Endothelial cell of umbilical vein (primary cell): ENCODE data around the gene TLE3. TPM values are rescaled to one million over a fixed set of nuclear protein-coding genes. Genes with fewer than 3 reads are reported as not detected.

Source experiments
- BruUV-seq: library from RNA; stranded (reverse); fragments of 400-500 nt; replicated peaks from 2 replicates; lab custom pipeline; 2021; lab: Mats Ljungman, UMichigan
- CTCF ChIA-PET: fragments of 300-600, 350-600 bp; sonication (Branson Sonifier 250); formaldehyde crosslinking; loops from one replicate; lab custom pipeline; 2021; ENCODE audit warnings: antibody characterized with exemption, inconsistent platforms; lab: Charles Lee
- POLR2A ChIA-PET: fragments of 300-600, 350-600 bp; sonication (Branson Sonifier 250); formaldehyde crosslinking; loops from one replicate; lab custom pipeline; 2021; ENCODE audit warnings: antibody characterized with exemption, inconsistent platforms; lab: Charles Lee
- DNase-seq: peaks from one replicate; pipeline ENCODE4 v3.0.0-alpha.2; 2011; ENCODE audit warnings: low read depth, low spot score
- FAIRE-seq: peaks from 2 replicates; lab custom pipeline; 2011; peaks lifted over from hg19 to GRCh38; lab: Jason Lieb, UNC
- H2AFZ ChIP-seq: 2 replicates; pipeline ENCODE4 v1.6.0; 2012; ENCODE audit warnings: low read depth, low read length, control low read depth, inconsistent platforms
- H3K27ac ChIP-seq: 2 replicates; pipeline ENCODE4 v1.5.1; 2011; ENCODE audit warnings: low read depth, mild to moderate bottlenecking, control low read depth, low read length, moderate library complexity; ENCODE audit not compliant: insufficient read depth
- H3K27me3 ChIP-seq, 2 experiments: 2 replicates each; pipeline versions ENCODE4 v1.6.0 to v1.6.1; 2011; ENCODE audit warnings: low read length in 2 of 2, mixed read lengths in 1 of 2; ENCODE audit not compliant: control insufficient read depth in 2 of 2, insufficient read depth in 2 of 2
- H3K36me3 ChIP-seq, 2 experiments: 2 replicates in 1 of 2; 3 replicates in 1 of 2; pipeline ENCODE4 v1.5.1; 2011; ENCODE audit warnings: low read length in 2 of 2, mild to moderate bottlenecking in 1 of 2, moderate library complexity in 1 of 2; ENCODE audit not compliant: control insufficient read depth in 2 of 2, insufficient read depth in 2 of 2; ENCODE audit errors: extremely low read depth in 1 of 2
- H3K4me1 ChIP-seq: 3 replicates; pipeline ENCODE4 v1.5.1; 2011; ENCODE audit warnings: mild to moderate bottlenecking, low read length; ENCODE audit not compliant: control insufficient read depth, insufficient read depth; ENCODE audit errors: extremely low read depth
- H3K4me2 ChIP-seq: 2 replicates; pipeline ENCODE4 v1.6.1; 2011; ENCODE audit warnings: low read length, control low read depth, mixed read lengths; ENCODE audit not compliant: insufficient read depth
- H3K4me3 ChIP-seq, 3 experiments: fragments of 200-600 bp in 1 of 3; sonication (generic), shearing (Covaris generic) in 1 of 3; replicated peaks in 1 of 3; 2 replicates each; pipeline ENCODE4 v1.5.1; 2011 to 2016; ENCODE audit warnings: control low read depth in 3 of 3, low read length in 3 of 3, mild to moderate bottlenecking in 2 of 3, inconsistent platforms in 1 of 3, low read depth in 1 of 3, moderate library complexity in 1 of 3; ENCODE audit not compliant: insufficient read depth in 1 of 3
- H3K79me2 ChIP-seq: 2 replicates; pipeline ENCODE4 v1.6.0; 2012; ENCODE audit warnings: low read length, inconsistent platforms; ENCODE audit not compliant: control insufficient read depth, insufficient read depth
- H3K9ac ChIP-seq: replicated peaks from 2 replicates; pipeline ENCODE3; 2011; ENCODE audit warnings: low read length, control low read depth; ENCODE audit not compliant: insufficient read depth; ENCODE audit errors: extremely low read depth
- H3K9me1 ChIP-seq: replicated peaks from 3 replicates; pipeline ENCODE4 v1.6.0; 2011; ENCODE audit warnings: mild to moderate bottlenecking, low read length; ENCODE audit not compliant: control insufficient read depth, insufficient read depth; ENCODE audit errors: extremely low read depth
- H3K9me3 ChIP-seq: replicated peaks from 2 replicates; pipeline ENCODE4 v1.5.1; 2012; ENCODE audit warnings: low read length, inconsistent platforms; ENCODE audit not compliant: control insufficient read depth, insufficient read depth
- H4K20me1 ChIP-seq: replicated peaks from 2 replicates; pipeline ENCODE3; 2011; ENCODE audit warnings: mild to moderate bottlenecking, low read length; ENCODE audit not compliant: control insufficient read depth, insufficient read depth; ENCODE audit errors: extremely low read depth
- CTCF ChIP-seq, 2 donors: IDR thresholded peaks; 1 replicate in 1 of 2; 2 replicates in 1 of 2; pipeline ENCODE4 v1.5.1; 2011; ENCODE audit warnings: low read length in 2 of 2, mild to moderate bottlenecking in 2 of 2, moderate library complexity in 2 of 2, control low read depth in 1 of 2, inconsistent platforms in 1 of 2, low read depth in 1 of 2; ENCODE audit not compliant: insufficient read depth in 1 of 2; ENCODE audit errors: extremely low read depth in 1 of 2
- EZH2 ChIP-seq: IDR thresholded peaks from 2 replicates; pipeline ENCODE4 v1.6.1; 2012; ENCODE audit warnings: borderline replicate concordance, low read depth, mild to moderate bottlenecking, moderate library complexity, low read length, inconsistent platforms; ENCODE audit not compliant: severe bottlenecking
- FOS ChIP-seq: IDR thresholded peaks from 2 replicates; pipeline ENCODE4 v1.6.1; 2011; ENCODE audit warnings: mild to moderate bottlenecking, low read length, moderate library complexity, borderline replicate concordance; ENCODE audit not compliant: insufficient read depth
- GATA2 ChIP-seq: IDR thresholded peaks from 2 replicates; pipeline ENCODE4 v1.7.0; 2011; ENCODE audit warnings: low read depth, mild to moderate bottlenecking, moderate library complexity, mixed read lengths, low read length; ENCODE audit not compliant: insufficient read length, insufficient read depth
- JUN ChIP-seq: IDR thresholded peaks from 2 replicates; pipeline ENCODE4 v1.6.1; 2011; ENCODE audit warnings: borderline replicate concordance, low read depth; ENCODE audit not compliant: insufficient read length, insufficient read depth
- MAX ChIP-seq: IDR thresholded peaks from 2 replicates; pipeline ENCODE4 v1.6.1; 2011; ENCODE audit not compliant: insufficient read depth, insufficient read length
- MYC ChIP-seq: IDR thresholded peaks from one replicate; pipeline ENCODE4 v1.6.1; 2011; ENCODE audit warnings: mild to moderate bottlenecking, low read depth, low read length
- POLR2A ChIP-seq: IDR thresholded peaks from 2 replicates; pipeline ENCODE4 v1.6.1; 2012; ENCODE audit warnings: low read depth, mild to moderate bottlenecking, control low read depth, low read length
- POLR2AphosphoS5 ChIP-seq: IDR thresholded peaks from 2 replicates; pipeline ENCODE4 v1.6.1; 2012; ENCODE audit warnings: low read depth, mild to moderate bottlenecking, control low read depth, low read length, moderate library complexity; ENCODE audit not compliant: insufficient read depth
- dilution Hi-C: fragments of 300-500 bp; cut with MboI; formaldehyde crosslinking; loops from one replicate; pipeline ENCODE4 v1.15.0; 2019; ENCODE audit warnings: low sequenced_read_pairs; ENCODE audit not compliant: extremely low pct_ligation_motif_present
- intact Hi-C: fragments of 100-400 bp; cut with micrococcal nuclease; formaldehyde crosslinking; loops from one replicate; pipeline ENCODE4 v1.10.0; 2022
- polyA plus RNA-seq, 4 experiments: library from polyadenylated mRNA; depleted of rRNA in 3 of 4; stranded (reverse) in 3 of 4; unstranded in 1 of 4; fragments of >200 nt; gene quantifications; 2 replicates each; pipeline versions ENCODE4 v1.2.1 to v1.2.3, GENCODE V29; 2011 to 2012; ENCODE audit warnings: missing spikeins in 1 of 4
- total RNA-seq: library from RNA; stranded (reverse); gene quantifications from 2 replicates; pipeline ENCODE4 v1.2.3, GENCODE V29; 2021

The TLE3 gene
- total and polyA plus RNA-seq, 2 donors (not counting 3 experiments of a cell fraction or from before 2014, with no cell fraction given), result 40.5 to 56.9 TPM

- H3K27ac ChIP-seq, result no peak overlapping the region
- no peak overlapping the region for H3K9ac ChIP-seq
- no TSS peak for BruUV-seq
- intact Hi-C loops, result no loop called here
- H4K20me1 ChIP-seq, result no peaks in the 10 kb centered on the region
- TF ChIP-seq CTCF (IDR thresholded peaks at IDR 0.05; ENCODE audit: extremely low read depth in 1 of 2, insufficient read depth in 1 of 2, low read depth in 1 of 2, low read length in 2 of 2) (no peak), FOS (no peak), POLR2A (no peak), MAX (no peak), JUN (no peak), GATA2 (no peak), MYC (no peak), EZH2 (no peak), POLR2AphosphoS5 (no peak)
- H3K79me2 ChIP-seq, result peaks cover 6% of the 10 kb centered on the region
- H3K4me3 ChIP-seq, result no peak overlapping the region
- no peaks in the 10 kb centered on the region for H3K9me1 ChIP-seq
- no peaks in the 10 kb centered on the region for H3K9me3 ChIP-seq
- DNase-seq (no peak), FAIRE-seq (no peak)
- no peak overlapping the region for H2AFZ ChIP-seq
- dilution Hi-C loops, result no loop called here
- ChIA-PET POLR2A (interaction anchor here (0.8 kb wide), 1 partner anchor 9 kb away, joined by 9 read pairs; no protein-coding TSS in a partner anchor), CTCF (no interaction called here)
- peaks cover 10 to 60% of the 10 kb centered on the region in 2 experiments for H3K36me3 ChIP-seq
- peaks cover 6% of the 10 kb centered on the region for H3K4me1 ChIP-seq
- no peaks in the 10 kb centered on the region for H3K27me3 ChIP-seq
- H3K4me2 ChIP-seq, result no peak overlapping the region
These were observed 31.7 kb downstream of the TLE3 start for GRCh38 chr15:70066004-70066403.
